ENCODE results near the gene P2RX1.

P2RX1 gene

DNA sequence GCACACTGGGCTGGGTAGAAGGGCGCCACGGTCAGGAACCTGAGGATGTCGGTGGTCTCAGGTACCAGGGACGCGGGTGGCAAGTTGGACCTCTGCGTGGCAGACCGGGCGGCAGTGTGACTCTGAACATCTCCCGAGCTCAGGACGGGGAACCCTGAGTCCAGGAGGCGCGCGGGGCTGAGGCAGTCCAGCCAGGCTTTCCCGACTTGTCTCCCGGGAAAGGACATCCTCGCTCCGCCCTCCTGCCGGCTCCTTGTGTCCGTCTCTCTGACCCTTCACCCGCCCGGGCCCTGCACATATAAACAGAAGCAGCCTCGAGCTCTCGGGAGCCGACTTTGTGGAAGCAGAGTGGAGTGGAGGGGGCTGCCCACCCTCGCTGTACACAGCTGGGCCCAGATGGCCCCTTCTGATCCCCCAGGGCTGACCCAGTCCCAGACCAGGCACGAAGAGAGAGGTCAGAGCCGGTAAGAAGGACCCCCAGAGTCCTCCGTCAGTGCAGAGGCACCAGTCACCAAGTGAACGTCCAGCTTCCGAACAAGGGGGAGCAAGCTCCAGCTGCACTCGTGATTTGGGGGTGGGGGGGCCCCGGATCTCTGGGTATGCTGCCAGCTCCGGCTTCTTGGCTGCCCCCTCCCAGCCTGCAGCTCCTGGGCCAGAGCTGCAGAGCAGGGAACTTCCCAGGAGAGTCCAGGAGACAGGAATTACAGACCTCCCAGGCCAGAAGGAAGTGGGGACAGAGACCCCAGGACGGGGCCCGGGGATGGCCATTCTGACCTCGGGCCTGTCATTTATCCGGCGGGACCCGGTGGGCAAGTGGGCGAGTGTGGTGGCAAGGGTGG lies 8.5 kb upstream of the P2RX1 start:
- no peak for DNase-seq (ENCODE audit: low read depth)

DNA sequence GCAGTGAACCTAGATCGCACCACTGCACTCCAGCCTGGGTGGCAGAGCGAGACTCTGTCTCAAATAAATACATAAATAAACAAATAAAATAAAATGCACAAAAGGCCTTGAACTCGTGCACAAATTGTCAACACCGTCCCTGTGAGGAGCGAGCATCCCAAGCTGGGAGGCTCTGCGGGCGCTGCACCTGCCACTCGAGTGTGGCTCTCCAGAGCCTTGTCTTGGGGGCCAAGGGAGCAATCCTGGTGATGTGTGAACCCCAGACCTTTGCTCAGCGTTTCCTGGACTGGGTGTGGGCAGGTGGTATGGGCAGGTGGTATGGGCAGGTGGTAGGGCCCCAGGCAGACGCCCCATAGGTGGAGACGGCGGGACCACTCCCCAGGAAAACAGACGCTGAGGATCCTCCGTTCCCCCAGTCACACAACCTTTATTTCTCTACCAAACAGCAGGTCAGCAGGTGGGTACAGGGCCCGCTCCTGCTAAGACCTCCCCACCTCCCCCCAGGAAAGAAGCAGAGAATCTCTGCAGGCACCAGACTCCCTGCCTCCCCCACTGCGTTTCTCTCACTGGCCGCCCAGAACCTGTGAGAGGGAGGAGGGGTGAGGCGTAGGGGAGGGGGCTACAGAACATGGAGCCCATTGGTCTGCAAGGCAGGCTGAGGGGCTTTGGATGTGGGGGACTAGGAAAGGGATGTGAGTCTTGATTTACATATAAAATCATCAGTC lies 7.4 kb upstream of the P2RX1 start:
- no peak for DNase-seq (ENCODE audit: low read depth)

GRCh38 chr17:3922765-3923164 lies 6.5 kb upstream of the P2RX1 start:
- DNase-seq (ENCODE audit: low read depth) = no peak

DNA sequence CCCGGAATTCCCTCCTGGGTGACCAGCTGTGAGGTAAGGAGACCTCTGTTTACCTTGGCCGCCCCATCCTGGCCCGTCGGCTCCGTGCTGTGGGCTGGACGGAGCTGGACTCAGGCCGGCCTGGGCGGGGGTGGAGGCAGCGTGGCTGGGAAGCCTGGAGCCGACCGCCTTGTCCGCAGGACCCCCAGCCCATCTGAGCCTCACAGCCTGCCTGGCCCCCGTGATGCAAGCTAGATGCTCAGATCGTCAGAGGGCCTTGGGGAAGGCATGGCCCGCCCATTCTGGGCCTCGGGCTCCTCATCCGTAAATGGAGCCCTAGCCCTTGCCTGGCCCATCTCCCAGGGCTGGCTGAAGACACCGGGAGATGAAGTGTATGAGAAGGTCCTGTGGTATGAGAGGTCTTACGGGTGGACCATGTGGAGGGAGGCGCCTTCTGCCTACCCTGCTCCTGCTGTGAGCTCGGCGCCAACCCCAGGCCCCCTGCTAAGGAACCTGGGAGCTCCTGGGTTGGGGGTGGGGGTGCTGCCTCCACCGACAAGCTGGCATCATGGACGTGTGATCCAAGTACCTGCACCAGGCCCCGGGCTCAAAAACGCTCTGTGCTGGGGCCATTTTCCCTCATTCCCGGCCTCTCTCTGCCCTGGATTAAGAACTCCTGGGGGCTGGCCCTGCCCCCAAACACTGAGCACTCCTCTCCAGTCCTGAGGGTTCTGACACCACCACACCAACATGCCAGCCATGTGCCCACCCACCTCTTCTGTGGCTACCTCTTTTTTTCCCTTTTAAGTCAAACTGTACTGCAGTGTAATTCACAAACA lies 5.4 kb upstream of the P2RX1 start:
- DNase-seq (ENCODE audit: low read depth) = no peak

- DNase-seq (ENCODE audit: low read depth) = no peak
Observed at GRCh38 chr17:3921006-3921405, 4.7 kb upstream of the P2RX1 start.

GRCh38 chr17:3919123-3919624 lies 2.9 kb upstream of the P2RX1 start:
- DNase-seq (ENCODE audit: low read depth) = no peak

- no peak for DNase-seq (ENCODE audit: low read depth)
Observed at GRCh38 chr17:3918372-3919122, 2.3 kb upstream of the P2RX1 start.

- no peak for DNase-seq (ENCODE audit: low read depth)
Observed at GRCh38 chr17:3917391-3917931, 1.2 kb upstream of the P2RX1 start.

DNA sequence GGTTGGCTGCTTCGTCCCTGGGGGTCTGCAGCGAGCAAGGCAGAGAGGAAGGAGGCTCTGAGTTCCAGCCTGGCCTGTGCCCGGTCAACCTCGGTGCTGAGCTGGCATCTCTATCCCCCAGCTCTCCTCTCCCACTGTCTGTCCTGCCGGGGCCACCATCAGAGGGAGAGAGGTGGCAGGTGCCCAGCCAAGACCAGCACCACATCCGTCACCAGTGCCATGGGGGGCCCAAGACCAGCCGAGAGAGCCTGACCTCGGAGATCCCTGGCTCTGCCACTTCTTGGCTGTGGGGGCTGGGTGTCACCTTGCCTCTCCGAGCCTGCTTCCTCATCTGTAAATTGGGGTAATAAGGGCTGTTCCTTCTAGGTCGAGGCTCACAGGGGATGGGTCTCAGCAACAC lies 560 bp upstream of the P2RX1 start:
- DNase-seq (ENCODE audit: low read depth) = no peak

- no peak for DNase-seq (ENCODE audit: low read depth)
Observed at GRCh38 chr17:3915581-3915994, 677 bp downstream of the P2RX1 start.

- DNase-seq (ENCODE audit: low read depth) = no peak
Observed at GRCh38 chr17:3914312-3914670, 2.0 kb downstream of the P2RX1 start.

DNA sequence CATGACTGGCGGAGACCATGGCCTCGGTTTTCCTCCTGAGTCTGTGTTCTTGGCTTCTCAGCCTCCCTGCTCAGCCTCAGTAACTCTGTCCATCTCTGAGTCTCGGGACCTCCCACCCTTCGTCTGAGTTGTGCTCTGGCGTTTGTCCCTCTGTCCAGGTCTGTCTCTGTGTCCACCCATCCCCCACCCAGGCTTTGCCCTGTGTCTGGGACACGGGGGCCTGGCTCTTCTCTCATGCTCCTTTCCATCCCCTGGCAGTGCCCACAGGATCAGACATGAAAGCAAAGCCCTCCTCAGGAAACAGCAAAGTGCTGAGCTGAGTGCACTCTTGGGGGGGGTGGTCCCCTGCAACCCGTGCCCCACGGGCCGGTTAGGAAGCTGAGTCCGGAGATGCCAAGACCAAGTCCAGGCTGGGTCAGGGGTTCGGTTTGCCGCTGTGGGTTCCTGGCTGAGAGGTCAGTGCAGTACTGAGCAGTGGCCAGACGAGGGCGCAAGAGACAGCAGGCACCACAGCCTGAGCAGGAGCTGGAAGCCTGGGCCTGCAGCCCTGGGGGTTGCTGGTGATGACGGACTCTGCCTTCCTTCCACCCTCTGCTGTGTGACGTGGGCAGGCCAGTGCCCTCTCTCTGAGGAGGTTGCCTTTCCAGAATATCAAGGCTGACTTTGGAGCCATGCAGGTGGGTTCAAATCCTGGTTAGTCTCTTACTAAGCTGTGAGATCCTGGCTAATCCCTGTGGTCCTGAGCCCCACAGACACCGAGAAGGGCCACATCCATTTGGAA lies 2.5 kb downstream of the P2RX1 start:
- peak; percentile 71 for DNase-seq (ENCODE audit: low read depth)

GRCh38 chr17:3912827-3913226 lies 3.4 kb downstream of the P2RX1 start:
- DNase-seq (ENCODE audit: low read depth) = no peak

DNA sequence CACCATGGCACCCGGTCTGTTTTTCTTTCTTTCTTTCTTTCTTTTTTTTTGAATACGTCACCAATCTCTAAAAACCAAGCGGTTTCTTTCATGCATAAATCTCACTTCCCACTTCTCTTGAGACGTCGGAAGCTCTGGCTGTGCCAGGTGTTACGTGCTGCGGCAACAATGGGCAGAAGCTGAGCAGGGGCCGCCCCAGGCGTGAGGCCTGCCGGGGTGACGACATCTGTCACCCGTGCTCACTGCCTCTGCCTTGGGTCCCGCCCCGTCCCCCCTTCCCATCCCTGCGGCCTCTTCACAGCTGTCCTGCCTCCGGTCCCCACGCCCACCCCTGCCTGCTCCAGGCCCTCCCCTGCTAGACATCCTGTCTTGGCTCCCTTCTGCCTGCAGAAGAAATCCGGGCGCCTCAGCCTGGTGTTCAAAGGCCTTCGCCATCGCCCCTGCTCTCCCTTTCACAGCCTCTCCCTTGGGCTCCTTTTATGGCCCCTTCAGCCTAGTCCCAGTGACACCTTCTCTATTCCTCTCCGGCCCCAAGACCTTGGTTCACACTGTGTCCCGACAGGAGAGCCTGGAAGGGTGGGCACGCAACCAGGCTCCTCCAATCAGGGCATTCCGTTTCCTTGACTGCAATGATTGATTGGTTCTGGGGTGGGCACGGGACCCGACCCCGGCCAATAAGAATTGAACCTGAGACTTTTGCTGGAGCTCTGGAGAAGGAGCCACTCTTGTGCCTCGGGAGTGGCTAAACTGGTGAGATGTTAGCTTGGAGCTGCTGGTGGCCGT lies 4.8 kb downstream of the P2RX1 start:
- DNase-seq (ENCODE audit: low read depth) = peak; percentile 45

DNA sequence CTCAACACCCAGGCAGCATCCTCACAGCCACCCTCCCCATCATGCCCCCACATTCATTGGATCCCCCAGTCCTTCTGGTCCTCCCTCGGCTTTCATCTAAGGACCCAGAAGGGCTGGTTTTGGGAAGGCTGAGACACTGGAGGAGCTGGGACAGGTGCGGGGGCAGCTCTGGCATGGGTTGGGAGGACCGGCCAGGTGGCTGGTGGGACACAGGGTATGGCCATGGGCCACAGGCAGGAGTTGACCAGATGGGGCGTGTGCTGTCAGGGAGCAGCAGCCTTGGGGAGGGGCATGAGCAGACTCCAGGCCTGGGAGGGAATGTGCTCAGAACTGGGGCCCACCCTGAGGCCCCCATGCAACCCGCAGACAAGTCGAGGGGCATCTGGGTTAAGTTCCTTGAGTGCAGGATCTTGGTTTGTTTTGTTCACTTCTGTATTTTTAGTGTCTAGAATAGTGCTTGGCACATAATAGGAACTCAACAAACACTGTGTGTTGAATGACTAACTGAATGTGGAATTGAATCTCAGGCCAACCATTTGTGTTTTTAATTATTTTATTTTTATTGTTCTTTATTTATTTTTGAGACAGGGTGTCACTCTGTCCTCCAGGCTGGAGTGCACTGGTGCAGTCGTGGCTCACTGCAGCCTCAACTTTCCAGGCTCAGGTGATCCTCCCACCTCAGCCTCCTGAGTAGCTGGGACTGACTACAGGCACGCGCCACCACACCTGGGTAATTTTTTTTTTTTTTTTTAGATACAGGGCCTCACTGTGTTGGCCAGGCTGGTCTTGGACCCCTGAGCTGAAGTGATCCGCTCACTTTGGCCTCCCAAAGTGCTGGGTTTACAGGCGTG lies 5.6 kb downstream of the P2RX1 start:
- DNase-seq (ENCODE audit: low read depth) = no peak

DNA sequence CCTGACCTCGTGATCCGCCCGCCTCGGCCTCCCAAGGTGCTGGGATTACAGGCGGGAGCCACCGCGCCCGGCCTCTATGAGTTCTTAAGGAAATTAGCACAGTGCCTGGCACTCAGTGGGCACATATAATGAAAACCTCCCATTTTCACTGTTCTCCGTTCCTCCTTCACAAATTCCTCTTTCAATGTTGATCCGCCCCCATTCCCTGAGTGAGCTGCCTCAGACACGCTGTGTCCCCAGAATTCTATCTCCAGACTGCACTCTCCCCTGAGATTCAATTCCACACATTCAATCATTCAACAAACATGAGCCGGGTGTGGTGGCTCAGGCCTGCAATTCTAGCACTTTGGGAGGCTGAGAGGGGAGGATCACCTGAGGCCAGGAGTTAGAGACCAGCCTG lies 7.0 kb downstream of the P2RX1 start:
- no peak for DNase-seq (ENCODE audit: low read depth)

DNA sequence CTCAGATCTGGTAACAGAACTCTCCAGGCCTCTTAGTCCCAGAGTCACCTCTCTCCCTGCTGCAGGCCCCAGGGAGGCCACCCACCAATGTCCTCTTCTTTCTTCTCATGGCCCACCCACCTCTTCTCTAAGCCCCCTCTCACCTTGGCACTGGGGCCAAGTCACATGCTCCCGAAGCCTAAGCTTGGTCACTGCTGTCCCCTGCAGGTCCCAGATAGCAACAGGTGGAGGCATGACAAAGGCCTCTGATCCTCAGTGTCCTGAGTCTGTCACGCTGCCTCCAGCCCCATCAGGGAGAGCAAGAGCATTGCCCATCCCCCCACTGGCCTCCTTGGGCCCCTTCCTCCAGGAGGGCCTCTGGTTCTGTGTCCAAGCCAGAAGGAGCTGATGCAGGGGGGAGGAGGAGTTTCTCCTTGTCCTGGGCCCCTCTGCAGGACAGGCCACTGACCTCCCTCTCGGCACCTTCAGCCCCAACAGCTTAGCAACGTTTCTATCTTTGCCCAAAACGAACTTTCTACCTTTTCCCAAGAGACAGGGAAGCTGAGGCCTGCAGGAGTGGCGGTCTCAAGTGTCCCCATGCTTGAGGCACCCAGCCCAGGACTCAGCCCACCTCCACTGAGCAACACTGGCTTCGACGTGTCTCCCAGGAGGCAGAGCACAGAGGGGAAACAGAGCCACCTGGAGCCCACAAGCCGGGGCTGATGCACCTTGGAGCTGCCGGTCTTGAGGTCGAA lies 8.6 kb downstream of the P2RX1 start:
- no peak for DNase-seq (ENCODE audit: low read depth)

DNA sequence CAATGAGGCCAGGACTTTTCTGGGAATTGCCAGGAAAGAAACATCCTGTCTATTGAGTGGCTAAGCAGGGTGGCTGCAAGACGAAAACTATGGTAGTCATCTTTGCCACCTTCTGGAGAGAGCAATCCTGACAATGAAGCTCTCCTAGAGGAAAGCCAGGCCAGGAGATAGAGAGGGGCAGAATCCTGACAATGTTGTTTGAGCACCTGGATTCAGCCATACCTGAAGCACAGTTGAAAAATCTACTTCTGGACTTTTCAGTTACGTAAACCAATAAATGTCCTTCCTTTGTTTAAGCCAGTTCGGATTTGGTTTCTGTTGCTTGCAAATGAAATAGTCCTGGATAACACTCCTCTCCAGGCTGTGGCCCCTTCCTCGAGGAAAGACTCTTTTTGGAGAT lies 9.4 kb downstream of the P2RX1 start:
- no peak for DNase-seq (ENCODE audit: low read depth)
